HG03060 (cell line): ENCODE results near the gene STX16.

Experiments used
- ATAC-seq: cut with Tn5 transposase; IDR thresholded peaks from one replicate; pipeline ENCODE4 v1.9.1; 2021; ENCODE audit warnings: low read depth, moderate number of reproducible peaks; ENCODE audit not compliant: unreplicated experiment

STX16 gene

GRCh38 chr20:58618351-58619076, 32.6 kb upstream of the STX16 start:
- ATAC-seq = no peak

- ATAC-seq = no peak
Measured at GRCh38 chr20:58619077-58619863, 31.8 kb upstream of the STX16 start.

- ATAC-seq = no peak
Measured at GRCh38 chr20:58619864-58620431, 31.1 kb upstream of the STX16 start.

- no peak for ATAC-seq
Measured at GRCh38 chr20:58621906-58622548, 29.1 kb upstream of the STX16 start.

DNA sequence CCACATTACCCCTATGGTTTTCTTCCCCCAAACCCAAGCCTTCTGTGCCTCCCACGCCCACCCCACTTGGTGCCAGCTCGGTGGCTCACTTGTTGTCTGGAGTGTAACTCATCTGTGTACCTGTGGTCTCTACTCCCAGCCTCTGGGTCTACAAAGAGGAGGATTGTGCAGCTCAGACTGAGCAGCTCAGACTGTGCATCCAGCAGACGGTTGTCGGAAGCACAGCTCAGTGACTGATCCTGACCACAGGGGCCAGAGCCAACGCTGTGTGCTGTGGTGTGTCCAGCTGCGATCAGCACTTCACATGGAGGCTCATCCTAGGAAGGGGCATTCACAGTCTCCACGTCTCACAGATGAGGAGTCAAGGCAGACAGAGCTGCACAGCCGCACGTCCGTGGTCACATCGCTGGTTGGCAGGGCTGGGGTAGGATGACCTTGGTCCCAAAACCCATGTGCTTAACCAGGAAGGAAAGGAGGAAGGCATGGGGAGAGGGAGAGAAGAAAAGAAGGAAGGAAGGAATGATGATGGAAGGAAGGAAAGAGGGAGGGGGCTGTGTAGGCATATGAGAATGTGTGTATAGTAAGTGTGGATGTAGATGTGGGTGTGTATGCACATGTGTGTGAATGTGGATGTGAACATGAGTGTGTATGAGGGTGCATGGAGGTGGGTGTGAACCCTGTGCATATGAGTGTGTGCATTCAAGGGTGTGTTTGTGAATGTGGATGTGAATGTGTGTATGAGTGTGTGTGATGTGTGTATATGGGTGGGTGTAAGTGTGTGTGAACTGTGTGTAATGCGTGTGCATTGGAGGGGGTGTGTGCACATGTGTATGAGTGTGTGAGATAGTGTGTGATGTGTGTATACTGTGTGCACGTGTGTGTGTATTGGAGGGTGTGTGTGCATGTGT, 28.2 kb upstream of the STX16 start:
- no peak for ATAC-seq

- no peak for ATAC-seq
Measured at GRCh38 chr20:58623579-58624473, 27.3 kb upstream of the STX16 start.

GRCh38 chr20:58624687-58625086, 26.4 kb upstream of the STX16 start:
- ATAC-seq = no peak

DNA sequence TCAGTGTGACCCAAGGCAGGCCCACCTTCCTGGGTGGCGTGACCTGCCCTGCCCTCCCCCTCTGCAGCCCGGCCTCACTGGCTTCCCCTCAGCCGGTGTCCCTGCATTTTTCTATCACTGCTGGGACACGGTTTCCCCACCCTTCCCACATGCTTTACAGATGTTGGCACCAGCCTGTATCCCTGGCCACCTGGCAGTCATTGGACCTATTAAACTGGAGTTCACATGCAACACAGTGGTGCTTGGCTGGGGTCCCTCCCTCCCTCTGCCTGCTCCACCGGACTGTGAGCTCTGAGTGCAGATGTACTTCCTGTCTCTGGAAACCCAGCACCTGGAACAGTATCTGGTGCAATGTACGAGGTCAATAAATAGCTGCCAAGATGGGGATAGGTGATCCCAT, 25.5 kb upstream of the STX16 start:
- no peak for ATAC-seq

GRCh38 chr20:58626051-58626450, 25.0 kb upstream of the STX16 start:
- ATAC-seq = no peak

DNA sequence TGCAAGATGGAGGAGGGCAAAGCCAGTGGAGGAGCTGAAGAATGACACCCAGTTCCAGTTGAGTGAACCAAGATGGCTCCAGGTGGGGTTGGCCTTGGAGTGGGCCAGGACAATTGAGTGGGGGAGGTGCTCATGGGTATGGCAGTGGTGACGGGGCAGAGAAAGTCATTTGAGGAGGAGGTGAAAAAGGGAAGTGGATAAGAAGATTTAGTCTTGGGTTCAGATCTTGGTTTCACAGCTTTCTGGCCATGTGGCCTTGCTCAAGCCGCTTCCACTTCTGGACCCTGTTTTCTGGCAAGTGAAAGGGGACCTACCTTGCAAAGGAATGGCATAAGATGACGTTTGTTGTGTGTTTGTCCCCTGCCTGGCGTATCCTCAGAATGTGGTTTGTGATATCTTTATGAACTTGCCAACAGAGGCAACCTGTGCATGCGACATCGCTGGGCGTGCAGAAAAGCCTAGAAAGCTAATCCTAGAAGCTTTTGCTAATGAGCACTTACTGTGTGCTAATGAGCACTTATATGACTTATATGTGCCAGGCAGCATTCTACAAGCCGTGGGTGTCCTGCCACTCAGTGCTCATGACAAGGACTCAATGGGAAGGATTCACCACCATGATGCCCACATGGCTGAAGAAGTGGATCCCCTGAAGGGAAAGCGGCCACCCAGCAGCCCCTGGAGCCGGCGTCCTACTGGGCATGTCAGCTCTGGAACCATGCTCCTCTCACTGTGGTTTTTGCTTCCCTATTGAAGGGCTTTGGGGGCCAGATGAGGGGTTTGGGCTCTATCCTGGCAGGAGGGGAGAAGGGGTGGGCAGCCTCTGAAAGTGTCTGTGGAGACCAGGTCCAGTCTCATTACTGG, 23.6 kb upstream of the STX16 start:
- no peak for ATAC-seq

DNA sequence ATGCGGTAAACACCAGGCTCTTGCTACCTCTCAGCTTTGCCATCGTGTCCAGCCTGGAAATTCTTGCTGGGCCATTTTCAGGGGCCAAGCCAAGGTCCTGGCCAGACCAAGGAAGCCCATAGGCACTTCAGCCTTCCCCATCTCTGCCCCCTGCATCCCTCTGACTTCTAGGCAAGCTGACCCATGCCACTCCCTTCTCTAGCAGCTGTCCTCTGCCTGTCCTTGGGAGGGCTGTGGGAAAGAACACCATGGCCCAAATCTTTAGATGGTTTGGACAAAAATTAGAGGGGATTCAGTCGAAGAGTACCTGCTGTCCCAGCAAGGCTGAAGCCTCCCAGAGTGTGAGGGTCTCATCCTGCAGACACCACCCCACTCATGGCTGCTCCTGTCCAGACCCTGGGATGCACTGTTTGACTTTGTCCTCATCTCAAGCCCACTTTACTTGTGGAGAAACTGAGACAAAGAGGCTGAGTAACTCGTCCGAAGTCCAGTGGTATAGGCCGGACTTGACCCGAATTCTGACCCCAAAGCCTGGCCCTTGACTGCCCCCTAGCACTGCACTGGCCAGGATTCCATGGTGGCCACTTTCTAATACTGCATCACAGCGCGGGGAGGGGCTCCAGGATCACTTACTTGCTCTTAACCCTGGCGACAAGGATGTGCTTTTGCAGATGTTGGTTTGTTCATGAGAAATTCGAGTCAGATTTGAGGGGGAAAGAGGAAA, 22.4 kb upstream of the STX16 start:
- no peak for ATAC-seq

DNA sequence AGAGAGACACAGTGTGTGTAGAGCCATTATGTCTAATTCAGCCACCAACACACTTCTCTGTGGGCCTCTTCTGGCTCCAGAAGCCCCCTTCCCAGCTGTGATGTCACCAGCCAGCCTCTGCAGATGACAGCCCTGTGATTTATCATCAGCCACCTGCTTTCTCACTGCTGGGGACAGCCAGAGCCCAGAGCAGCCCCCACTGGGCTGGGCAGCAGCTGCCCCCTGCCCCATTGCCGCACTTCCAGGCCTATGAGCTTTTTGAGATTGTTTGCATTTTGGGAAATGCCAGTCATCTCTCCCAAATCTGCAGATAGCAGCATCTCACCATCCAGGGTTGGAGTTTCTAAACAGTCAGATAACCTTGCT, 21.9 kb upstream of the STX16 start:
- no peak for ATAC-seq

DNA sequence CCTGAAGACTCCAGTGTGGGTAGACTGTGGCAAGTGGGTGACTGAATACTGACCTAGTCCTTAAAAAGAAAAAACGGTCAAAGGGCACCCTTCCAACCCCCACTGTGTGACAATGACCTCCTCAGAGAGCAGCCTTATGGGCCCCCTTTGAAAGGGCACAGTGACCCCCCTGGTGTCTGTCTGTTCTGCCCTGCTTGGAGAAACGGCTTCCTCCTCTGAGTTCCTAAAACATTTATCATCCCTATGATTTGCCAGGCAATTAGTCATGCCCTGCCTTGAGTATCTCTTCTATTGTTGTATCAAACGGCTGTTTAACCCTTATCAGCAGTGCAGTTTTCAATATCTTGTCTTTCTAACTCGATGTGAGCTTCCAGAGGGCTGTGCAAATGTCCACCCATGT, 21.0 kb upstream of the STX16 start:
- ATAC-seq = no peak

DNA sequence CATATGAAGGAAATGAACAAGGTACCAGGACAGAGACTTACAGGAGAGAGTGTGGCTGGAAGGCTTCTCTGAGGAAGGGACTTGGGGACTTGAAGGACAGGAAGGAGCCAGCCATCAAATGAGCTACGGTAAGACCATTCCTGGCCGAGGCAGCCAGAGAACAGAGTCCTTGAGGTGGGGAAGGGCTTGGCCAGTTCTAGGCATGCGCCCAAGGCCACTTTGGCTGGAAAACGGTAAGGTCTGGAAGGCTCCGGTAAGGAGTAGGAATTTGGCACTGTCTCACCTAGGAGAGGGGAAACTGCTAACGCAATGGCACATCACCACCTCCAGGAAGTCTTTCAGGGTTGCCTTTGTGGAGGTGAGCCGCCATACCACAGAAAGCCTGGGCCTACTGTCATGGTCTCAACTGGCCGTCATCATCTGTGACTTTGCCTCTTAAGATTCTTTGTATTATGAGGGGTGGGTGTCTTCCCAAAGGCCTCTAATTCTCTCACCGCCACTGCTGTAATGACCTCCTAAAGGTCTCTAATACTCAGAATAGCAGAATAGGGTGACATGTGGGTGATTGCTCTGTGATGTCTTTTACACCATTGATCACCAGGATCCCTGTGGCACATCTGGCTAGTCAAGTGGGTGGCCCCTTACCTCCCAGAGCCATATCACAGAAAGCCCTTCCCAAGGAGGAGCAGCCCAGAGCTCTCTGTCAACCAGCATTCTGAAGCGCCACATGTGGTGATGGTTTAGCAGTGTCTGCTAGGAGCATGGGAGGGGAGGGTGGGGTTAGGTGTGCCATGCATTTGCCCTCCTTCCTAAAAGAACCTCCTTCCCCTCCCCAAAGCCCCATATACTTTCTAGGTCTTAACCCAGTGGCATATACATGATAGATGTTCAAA, 17.7 kb upstream of the STX16 start:
- ATAC-seq = no peak

DNA sequence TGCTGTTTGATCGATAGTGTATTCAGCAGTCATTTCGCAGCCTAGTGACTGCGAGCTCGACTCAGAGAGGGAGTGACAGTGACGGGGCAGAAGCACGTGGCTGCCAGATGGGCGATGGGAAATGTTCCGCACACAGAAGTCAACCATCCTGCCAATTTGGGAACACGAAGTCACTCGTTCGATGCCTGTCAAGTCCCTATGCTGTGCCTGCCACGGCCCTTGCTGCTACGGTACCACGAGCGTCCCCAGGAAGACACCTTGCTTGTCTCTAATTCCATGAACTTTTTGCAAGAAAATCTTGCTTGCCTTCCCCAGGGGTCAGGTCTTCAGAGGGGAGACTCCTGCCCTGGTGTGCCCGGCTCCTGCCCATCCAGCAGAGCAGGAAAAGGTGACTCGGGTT, 17.0 kb upstream of the STX16 start:
- no peak for ATAC-seq

DNA sequence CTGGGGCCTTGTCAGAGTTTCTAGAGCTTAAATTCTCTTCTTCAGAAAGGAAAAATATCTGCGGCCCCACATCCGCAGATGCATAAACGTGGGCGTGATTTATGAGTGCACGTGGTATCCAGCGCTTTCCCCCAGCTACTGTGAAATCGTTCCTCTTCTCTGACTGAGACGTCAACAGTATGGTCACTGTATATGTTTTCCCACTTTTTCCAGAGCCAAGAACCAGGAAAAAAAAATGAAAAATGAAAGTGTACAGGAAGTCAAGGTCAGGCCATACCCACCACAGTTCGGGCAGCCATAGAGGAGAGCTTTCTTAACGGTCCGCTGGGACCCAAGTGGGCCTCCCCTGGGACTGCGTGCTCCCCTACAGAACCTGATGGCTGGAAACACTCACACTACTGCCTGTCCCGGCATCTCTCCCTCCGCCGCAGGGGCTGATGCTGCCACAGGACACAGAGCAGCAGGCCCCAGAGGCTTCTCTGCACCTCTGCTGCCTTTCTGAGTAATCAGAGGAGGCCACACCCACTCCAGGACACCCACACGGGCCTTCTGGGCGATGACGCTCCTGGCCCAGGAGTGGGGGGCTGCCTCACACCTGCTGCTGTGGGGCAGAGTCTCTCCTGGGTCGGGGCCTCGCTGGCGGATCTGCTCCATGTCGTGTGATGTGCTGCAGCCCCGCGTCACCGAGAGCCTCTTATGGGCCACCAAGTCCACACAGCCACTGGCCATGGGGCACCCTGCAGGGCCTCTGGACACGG, 16.4 kb upstream of the STX16 start:
- no peak for ATAC-seq
